SK-N-SH treated with all-trans-retinoic acid at 6 μM for 48 hours (cell line): ENCODE data around the gene LHB.

Experiments used
- ARNTL ChIP-seq: fragments of 450-650 bp; formaldehyde crosslinking; IDR thresholded peaks from 2 replicates; pipeline ENCODE4 v1.5.0; 2020; ENCODE audit warnings: low read depth, mild to moderate bottlenecking, moderate library complexity, borderline replicate concordance
- CSRNP3 ChIP-seq: fragments of 250-450 bp; sonication (Bioruptor Pico); IDR thresholded peaks from 2 replicates; pipeline ENCODE4 v1.5.1; 2021; ENCODE audit warnings: mild to moderate bottlenecking, moderate library complexity
- PATZ1 ChIP-seq: fragments of 250-450 bp; sonication (Bioruptor Pico); IDR thresholded peaks from 2 replicates; pipeline ENCODE4 v1.8.0; 2020; ENCODE audit warnings: mild to moderate bottlenecking, moderate library complexity, borderline replicate concordance
- RARB ChIP-seq: fragments of 250-450 bp; sonication (Bioruptor Pico); IDR thresholded peaks from 2 replicates; pipeline ENCODE4 v1.8.0; 2021; ENCODE audit warnings: mild to moderate bottlenecking, moderate library complexity
- TOX ChIP-seq: fragments of 250-450 bp; sonication (Bioruptor Pico); IDR thresholded peaks from 2 replicates; pipeline ENCODE4 v1.8.0; 2021; ENCODE audit warnings: mild to moderate bottlenecking, moderate library complexity, borderline replicate concordance

GRCh38 chr19:49061000-49061399 is 44.1 kb upstream of the LHB start:
- TF ChIP-seq CSRNP3 (CRISPR knock-in tag) (no peak), PATZ1 (no peak), ARNTL (CRISPR knock-in tag) (no peak), TOX (no peak), RARB (CRISPR knock-in tag) (no peak)
